ELR (cell line): ENCODE data around the gene C10orf67.
A peak's percentile ranks its signal among the peaks of the same experiment; 100 is the strongest.
"Not testable (repeated sequence)": the region's sequence is repeated elsewhere in the genome, so short reads cannot be mapped to it uniquely, and the experiment has no call there.

Experiments
- DNase-seq: peaks from one replicate; pipeline ENCODE4 v3.0.0-alpha.2; 2015; ENCODE audit warnings: low read depth

Gene C10orf67

DNA sequence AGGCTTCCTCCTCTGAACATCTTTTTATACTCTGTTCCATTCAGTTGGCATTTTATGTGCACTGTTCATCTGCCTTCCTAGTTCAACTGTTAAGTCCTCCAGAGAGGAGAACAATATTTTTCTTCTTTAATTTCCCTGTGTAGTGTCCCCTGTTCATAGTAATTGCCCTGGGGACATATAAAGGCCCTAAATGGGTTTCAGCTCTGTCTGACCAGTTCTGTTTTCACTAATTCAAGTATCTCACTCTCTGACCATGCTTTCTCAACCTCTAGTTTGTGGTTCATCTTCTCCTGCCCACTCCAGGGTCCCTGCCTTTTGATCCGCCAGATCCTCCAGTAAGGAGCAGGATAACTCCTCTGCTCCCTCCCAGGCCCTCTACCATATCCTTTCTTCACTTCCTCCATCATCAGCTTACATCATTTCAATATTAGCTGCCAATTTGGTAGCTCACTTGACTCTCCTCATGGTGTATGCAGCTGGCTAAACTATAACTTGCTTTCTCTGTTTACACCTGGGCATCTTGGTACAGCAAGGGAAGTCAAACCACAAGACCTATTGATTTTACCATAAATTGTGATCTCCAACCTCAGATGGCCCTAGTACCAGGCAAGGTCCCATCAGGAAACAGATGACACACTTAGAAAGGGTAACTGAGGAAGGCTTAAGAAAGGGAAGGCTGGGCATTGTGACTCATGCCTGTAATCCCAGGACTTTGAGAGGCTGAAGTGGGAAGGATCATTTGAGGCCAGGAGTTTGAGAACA lies 17.7 kb upstream of the C10orf67 start:
- DNase-seq, result no peak

DNA sequence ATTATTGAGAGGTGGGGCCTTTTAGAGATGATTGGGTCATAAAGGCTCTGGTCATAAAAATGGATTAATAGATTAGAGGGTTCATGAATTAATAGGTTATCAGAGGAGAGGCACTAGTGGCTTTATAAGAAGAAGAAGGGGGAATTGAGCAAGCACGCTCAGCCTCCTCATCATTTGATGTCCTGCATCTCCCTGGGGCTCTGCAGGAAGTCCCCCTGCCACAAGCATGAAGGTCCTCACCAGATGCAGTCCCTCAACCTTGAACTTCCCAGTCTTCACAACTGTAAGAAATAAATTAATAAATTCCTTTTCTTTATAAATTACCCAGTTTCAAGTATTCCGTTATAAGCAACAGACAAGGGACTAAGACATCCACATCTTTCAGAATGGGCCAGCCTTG lies 17.1 kb upstream of the C10orf67 start:
- DNase-seq, result no peak

DNA sequence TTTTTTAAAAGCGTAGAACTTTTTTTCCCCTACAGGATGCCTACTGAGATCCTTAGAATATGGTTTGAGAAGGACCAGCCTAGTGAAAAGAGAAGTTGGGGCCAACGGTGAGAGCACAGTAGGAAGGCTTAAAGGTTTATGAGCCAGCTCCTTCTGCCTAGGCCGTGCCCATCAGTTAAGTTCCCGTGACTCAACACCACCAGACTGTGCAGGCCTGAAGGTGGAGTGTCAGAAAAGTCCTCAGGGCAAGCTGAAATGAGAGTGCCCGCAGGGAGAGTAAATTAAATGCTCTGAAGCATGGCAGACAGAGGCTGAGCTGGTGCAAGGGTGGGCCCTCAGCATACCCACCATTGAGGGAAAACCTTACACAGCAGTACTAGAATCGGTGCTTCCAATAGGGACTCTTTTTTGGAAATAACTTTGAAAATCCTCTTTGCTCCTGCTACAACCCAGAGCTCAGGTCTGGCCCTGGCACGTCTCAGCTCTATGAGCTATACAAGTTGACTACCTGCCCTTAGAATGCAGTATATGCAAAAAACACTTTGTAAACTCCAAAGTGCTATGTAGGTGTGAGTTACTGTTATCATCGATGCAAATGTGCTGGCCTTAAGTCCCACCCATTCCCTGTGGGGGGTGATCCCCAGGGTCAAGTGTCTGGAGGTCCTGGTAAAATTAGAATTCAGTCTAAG lies 15.2 kb upstream of the C10orf67 start:
- no peak for DNase-seq

DNA sequence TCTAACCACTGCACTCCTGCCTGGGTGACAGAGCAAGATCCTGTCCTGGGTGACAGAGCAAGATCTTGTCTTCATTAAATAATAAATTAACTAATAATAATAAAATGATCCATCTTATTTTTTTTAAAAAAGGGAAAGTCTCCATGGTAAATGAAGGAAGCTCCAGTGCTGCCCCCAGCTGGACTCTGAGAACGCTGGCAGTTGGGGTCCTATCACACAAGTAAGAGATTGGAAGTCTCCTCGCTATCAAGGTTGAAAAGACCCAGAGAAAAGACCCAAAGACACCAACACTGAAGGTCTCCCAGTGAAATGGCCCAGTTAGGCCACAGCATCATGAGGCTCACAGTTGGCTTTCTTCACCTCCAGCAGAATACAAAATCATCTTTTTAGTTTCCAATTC lies 13.8 kb upstream of the C10orf67 start:
- peak; percentile 61 for DNase-seq

DNA sequence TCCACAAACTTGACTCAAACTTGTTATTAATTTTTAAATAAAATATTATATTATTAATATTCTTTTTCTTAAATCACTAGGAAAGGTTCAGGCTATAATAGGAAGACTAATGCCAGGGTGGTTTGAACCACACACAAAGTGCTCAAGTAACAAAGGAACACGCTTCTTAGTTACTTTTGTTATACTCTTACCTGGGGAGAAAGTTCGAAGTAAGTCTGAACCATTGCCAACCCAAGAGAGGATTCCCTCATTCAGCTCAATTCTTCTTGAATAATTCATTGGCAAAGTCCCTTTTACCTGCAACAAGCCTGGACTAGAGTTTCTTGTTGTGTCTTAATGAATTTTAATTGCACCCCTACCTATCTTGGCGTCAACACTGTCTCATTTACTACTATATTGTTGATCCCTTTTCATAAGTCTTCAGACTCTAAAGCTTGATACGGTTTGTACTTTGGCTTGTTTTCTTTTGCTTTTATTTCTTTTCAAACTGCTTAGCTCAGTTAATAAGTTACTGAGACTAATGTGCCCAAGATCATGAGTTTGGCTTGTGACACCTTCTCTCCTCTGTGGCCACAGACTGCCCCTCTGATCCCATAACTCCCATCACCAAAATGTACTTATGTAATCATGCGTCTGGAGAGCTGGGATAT lies 10.2 kb upstream of the C10orf67 start:
- no peak for DNase-seq

DNA sequence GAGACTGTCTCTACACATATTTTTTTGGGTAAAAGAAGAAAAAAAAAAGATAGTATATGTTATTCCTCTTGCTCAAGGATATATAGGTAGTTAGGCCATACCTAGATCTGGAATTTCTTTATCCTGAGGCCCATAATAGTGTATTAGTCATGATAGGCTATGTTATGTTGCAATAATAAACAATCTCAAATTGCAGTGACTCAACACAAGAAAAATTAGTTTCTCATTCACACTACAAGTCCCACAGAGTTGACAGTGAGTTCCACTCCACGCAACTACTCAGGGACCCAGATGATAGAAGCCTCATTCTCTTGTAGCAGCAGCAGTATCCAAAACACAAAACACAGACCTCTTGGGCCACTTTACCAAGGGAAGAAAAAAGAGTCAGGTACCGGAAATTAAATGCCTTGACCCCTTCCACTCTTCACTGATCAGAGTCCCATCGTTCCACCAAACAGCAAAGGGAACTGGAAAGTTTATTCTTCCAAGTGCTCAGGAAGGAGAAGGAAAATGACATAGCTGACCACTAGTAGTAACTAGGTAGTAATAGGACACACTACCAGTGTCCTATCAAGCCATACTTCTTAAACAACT lies 7.4 kb upstream of the C10orf67 start:
- peak; percentile 86 for DNase-seq

DNA sequence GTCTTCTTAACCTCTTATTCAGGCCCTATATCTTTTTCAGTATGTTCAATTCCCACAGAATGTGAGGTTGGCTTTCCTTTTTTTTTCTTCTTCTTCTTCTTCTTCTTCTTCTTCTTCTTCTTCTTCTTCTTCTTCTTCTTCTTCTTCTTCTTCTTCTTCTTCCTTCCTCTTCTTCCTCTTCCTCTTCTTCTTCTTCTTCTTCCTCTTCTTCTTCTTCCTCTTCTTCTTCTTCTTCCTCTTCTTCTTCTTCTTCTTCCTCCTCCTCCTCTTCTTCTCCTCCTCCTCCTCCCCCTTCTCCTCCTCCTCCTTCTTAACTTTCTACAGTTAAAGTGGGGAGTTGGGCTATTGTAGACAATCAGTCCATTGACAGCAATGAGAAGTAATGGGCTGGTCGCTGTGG lies 6.1 kb upstream of the C10orf67 start:
- DNase-seq, result not testable (repeated sequence)

DNA sequence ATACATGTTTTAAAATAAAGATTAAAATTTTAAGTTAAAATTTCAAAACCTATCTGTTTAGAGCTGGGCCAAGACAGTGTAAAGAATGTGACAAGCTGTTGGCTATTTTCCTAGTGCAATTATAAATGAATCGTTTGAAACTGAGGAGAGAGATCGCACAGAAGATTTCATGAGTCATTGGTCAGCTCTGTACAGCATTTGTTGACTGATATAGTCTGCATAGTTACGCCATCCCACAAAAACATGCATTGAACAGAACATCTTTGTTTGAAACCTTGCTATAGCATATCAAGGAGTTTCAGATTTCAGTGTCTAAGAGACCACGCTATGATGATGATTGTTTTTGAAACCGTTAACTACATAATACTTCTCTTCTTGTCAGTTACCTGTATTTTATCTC lies 1.3 kb upstream of the C10orf67 start:
- peak; percentile 91 for DNase-seq

DNA sequence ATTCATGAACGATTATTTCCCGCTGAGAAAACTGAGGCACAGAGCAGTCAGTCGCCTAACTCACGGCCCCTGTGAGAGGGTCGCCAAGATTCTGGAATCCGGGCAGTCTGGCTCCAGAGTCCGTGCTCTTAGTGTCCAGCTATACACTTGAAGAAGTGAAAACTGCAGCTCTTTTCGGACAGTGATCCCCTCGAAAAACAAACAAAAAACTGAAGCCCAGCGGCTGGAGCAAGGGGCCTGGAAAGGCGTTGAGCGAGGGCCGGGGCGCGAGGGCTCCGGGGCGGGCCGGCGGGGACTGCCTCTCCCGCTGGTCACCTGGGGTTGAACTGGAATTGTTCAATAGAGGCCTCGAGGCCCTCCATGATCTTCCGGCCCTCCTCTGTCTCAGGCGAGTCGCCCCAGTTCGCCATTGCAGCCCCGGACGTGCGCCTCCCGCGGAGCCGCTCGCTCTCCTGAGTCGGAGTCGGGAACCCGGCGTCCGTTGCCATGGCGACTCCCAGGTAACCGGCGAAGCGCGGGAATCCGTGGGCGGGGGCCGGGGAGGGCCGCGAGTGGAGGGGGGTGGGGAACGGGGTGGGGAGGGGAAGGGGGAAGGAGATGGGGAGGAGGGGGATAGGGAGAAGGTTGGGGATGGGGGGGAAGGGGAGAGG lies 881 bp downstream of the C10orf67 start:
- DNase-seq, result peak; percentile 85

DNA sequence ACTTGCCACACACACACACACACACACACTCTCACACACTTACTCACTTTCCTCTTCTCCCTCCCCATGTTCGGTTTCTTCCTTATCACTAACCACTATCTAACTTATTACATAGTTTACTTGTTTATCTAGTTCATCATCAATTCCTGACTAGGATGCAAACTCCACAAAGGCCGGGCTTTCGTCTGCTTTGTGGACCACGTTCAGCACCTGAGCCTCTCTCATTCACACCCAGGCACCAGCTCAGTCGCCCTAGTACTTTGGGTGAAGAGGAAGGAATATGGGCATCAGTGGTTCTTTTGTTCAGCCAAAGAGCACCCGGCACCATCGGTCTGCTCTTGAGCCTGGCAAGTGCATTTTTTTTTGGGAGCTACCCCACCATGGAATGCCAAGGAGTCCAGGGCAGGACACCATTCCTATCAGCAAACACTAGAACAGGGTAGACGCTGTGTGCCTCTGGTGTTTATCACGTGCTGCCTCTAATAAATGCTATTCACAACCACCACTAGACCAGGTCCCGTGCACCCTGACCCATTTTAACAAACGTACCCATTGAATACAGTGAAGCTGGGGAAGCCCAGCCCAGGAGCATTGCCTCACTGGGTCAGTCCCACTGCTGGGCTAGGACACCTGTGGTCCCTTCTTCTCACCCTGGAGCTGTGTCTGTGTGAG lies 2.2 kb downstream of the C10orf67 start:
- DNase-seq, result no peak

DNA sequence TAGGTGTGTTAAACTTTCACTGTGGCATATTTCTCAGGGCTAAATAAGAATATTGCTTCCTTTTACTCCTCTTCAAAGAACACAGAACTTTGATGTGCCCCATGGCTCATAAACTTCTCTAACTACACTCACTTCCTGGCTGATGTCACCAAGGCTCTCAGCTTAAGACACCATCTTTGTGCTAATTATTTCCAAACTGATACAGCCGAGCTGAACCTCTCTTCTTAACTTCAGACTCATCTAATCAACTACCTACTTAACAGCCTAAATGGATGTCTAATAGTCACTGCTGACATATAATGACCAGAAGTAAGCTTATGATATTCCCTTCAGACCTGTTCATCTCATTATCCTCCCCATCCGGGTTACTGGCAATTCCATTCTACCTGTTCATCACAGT lies 3.6 kb downstream of the C10orf67 start:
- DNase-seq, result peak; percentile 51

DNA sequence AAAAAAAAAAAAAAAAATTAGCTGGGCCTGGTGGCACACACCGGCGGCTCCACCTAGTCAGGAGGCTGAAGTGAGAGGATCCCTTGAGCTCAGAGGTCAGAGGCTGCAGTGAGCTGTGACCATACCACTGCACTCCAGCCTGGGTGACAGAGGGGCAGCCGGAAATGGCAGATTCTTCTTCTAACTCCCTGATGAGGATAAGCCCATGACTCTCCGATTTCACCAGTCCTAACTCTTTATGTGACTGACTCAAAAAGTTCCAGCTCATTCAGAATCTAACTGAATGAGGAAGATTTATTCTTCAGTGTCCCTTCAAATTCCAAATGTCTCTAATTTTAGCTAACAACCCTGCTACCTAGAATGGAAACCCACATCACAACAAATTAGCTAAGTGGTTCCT lies 4.2 kb downstream of the C10orf67 start:
- no peak for DNase-seq

DNA sequence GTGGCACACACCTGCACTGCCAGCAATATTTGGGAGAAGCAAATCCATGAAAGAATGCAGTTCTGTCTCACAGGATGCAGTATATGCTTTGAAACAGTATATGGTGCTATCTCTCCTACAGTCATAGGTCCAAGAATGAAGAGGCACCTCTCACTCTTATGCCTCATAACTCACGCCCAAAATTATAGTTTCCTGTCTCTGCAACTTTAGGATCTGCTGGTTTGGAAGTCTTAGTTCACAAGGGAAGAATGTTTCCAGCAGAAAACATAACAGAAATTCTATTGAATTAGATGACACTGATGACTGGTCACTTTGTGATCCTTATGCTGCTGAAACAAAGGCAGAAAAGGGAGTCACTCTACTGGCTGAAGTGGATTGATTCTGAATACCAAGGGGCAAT lies 5.7 kb downstream of the C10orf67 start:
- peak; percentile 56 for DNase-seq

DNA sequence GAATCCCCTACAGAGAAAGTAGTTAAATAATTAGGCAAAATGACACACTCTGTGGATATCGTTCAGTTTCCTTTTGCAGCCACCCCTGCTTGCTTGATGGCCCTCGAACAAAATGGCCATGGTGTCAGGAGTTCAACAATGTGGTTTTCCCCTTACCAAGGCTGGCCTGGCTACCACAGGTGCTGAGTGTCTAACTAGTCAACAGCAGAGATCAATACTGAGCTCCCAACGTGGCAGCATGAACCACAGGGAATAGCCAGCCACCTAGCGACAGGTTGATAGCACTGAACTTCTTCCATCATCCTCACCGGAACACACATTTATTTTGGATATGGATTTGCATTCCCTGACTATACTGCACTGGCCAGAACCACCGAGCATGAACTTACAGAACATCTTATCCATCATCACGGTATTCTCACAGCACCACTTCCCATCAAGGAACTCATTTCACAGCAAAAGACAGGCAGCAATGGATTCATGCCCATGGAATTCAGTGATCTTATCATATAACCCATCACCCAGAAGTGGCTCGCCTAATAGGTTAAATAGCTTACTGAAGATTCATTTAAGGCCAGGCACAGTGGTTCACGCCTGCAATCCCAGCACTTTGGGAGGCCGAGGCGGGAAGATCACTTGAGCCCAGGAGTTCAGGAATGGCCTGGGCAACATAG lies 6.3 kb downstream of the C10orf67 start:
- peak; percentile 86 for DNase-seq

DNA sequence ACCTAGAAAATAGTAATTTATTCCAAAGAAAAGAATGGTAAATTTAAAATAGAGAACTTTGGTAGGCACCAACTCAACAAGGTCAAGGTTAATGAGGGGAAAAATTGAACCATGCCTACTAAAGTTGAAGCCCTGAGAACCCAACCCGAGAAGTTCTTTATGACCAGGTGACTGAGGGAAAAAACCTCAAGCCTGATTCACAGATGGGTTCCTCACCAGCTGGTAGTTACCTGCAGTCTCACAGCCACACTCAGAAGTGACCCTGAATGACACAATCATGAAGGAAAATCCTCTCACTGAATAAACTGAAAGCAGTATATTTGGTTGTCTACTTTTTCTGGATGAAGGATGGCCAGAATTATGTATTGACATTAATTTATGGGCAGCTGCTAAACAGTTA lies 7.0 kb downstream of the C10orf67 start:
- DNase-seq, result no peak

DNA sequence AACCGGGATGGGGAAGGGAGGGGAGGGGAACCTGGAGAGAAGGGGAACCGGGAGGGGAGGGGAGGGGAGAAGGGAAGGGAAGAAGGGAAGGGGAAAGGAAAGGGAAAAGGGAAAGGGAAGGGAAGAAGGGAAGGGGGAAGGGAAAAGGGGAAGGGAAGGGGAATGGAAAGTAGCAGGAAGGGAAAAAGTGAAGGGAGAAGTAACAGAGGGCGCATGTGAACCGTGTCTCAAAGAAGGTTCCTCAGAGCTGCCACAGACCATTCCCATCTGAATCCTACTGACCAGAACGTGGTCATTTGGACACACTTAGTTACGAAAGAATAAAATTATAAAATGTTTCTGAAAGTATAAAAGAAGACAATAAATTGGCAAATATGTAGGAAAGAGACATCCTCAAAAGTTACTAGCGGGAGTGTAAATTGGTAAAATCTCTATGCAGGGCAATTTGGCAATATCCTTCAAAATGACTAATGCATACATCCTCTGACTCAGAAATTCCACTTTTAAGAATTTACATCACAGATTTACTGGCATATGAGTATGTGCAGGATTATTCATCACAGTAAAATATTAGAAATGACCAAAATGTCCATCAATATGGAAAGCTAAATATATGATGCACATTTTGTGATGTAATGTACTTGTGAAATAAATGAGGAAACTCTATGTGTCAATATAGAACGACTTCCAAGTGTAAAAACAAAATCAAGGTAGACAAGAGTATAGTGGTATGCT lies 12.9 kb downstream of the C10orf67 start:
- DNase-seq, result peak; percentile 94

DNA sequence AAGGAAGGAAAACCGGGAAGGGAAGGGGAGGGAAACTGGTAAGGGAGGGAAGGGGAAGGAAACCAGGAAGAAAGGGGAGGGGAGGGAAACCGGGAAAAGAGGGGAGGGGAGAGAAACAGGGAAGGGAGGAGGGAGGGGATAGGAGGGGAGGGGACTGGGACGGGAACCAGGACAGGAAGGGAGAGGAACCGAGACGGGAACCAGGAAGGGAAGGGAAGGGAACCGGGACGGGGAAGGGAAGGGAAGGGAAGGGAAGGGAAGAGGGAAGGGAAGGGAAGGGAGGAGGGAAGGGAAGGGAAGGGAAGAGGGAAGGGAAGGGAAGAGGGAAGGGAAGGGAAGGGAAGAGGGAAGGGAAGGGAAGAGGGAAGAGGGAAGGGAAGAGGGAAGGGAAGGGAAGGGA lies 13.6 kb downstream of the C10orf67 start:
- no peak for DNase-seq

DNA sequence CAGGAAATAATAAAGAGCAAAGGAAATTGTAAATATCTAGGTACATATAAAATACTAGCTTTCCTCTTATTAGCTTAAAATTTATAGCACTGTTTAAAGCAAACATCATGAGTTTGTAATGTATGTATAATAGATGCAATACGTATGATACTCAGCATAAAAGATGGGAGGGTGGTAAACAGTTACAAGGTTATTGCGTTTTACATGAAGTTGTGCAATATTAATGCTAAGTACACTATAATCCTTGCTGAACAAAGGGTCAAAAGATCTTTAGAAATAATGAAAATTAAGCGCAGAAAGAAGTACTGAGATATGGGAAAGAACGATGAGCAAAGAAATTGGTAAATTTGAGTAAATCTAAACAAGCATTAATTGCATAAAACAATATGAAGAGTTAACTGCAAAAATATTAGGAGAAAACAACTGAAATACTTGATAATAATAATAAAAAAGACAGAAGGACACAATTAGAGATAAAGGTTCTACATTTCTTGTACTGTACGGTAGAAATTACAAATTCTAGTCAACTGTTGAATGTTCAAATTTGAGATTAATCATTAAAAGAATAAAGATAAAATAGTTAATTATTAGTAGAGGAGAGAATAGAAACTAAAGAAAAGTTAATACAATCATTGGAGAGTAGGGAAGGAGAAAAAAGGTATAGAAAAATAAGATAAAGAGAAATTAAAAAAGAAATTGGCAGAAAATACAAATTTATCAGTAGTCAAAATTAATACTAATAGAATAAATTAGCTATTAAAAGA lies 17.9 kb downstream of the C10orf67 start:
- DNase-seq, result no peak

DNA sequence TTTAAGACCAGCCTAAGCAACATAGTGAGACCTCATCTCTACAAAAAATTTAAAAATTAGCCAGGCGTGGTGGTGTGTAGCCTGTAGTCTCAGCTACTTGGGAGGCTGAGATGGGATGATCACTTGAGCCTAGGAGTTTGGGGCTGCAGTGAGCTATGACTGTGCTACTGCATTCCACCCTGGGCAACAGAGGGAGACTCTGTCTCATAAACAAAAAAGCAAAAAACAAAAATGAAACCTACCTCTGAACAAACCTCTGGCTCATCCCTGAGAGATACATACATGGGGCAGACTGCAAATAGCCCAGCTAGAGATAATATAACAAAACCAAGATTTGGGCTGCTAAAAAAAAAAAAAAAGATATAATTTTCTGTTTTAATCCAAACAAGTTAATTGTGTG lies 19.5 kb downstream of the C10orf67 start:
- peak; percentile 29 for DNase-seq

DNA sequence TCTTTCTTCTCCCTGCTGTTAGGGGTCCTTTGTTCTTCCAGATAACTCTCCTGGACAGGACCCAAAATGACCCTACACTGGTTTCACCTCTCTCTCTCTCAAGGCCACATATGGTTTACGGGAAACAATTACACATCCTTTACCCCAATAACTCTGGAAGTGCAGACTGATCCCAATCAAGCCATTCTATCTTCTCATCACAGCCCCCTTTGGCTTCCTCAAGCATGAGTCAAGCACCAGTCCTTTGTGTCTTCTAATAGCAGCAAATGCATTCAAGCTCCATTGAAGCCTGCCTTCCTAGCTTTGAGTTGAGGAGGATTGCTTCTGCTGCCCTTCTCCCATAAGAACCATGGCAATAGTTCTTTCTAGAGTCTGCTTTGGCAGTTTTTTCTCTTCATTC lies 20.2 kb downstream of the C10orf67 start:
- no peak for DNase-seq
